Cerebellar nuclear complex (tissue), 1 donor: ENCODE data around the gene TSHZ2.

ENCODE experiments used
- DNase-seq, 2 experiments: peaks; one replicate each; lab custom pipeline; 2025; lab: John Stamatoyannopoulos, UW

Gene TSHZ2

DNA sequence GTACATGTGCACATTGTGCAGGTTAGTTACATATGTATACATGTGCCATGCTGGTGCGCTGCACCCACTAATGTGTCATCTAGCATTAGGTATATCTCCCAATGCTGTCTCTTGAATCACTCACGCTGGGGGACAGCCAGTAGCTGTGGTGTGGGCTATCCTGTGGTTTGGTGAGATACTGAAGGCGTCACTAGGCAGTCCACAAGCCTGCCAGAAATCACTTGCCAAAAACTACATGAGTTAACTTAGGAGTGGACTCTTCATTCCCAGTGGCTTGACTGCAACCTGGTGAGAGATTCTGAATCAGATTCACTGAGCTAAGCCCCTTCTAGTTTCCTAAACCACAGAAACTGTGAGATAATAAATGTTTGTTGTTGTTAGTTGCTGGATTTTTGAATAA is 191.3 kb downstream of the TSHZ2 start:
- DNase-seq: no peak

DNA sequence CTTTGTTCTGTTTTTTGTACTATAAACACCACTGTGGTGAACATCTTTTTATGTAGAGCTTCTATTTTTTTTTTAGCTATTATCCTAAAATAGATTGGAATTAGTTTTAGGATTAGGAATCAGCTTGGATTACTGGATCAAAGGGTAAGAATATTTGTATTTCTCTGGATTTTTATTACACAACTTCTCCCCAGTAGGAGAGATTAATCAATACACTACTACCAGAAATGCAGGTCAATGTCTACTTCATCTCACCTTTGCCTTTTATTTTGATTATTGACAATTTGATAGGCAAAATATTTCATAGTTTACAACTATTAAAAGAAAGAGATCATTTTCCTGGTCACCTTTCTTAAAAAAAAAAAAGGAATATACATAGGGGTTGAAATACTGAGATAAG is 191.9 kb downstream of the TSHZ2 start:
- no peak for DNase-seq

DNA sequence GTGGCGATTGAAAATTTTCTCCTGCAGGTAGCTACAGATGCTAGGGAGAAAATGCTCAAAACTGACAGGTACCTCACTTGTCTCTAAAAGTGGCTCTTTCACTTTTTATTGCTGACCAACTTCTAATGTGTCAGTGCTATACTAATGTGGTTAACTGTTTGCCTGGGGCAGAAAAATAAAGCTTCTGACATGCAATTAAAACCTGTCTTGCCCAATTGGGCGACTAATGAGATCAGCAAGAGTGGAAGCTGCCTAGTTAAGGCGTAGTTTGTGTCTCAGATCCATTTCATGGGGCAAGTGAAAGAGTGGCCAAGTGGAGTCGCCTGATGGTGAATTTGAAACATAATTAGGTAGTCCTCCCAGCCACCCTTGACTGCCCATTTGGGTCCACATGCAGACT is 193.3 kb downstream of the TSHZ2 start:
- DNase-seq: no peak

DNA sequence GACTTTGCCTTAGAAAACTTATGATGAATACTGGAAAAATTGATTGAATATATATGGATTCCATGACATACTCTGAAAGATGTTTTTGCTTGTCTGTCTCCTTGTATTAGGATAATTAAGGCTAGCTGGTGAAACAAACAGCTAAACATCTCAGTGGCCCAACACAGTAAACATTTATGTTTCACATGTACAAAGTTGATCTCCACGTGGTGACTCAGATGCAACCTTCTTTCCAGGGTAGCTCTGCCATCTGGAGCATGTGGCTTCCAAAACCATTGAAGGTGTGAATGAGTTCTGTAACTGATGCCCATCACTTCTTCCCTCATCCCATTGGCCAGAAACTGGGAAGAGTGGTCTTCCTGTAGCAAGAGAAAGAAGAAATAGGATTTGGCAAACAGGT is 196.3 kb downstream of the TSHZ2 start:
- DNase-seq: no peak

DNA sequence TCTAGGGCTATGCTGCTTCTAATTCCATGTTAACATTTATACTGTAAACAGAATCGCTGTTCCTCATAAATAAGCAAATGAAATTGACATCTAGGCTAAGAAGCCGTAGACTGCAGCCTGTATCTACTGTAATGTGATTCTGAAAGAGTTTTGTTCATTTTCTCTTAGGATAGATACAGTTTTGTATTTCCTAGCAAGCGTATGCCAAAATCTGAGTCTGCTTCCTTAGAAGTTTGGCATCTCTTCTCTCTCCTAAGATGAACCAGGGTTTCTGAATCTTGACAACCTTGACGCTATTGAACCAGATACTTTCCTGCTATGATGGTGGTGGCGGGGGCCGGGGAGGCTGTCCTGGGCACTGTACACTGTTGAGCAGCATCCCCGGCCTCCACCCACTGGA is 198.0 kb downstream of the TSHZ2 start:
- DNase-seq: no peak

GRCh38 chr20:53171065-53171464 is 198.9 kb downstream of the TSHZ2 start:
- no peak for DNase-seq

GRCh38 chr20:53174454-53174853 is 202.3 kb downstream of the TSHZ2 start:
- no peak for DNase-seq

GRCh38 chr20:53175135-53175780 is 203.1 kb downstream of the TSHZ2 start:
- DNase-seq: no peak

GRCh38 chr20:53176134-53176533 is 204.0 kb downstream of the TSHZ2 start:
- DNase-seq: no peak

DNA sequence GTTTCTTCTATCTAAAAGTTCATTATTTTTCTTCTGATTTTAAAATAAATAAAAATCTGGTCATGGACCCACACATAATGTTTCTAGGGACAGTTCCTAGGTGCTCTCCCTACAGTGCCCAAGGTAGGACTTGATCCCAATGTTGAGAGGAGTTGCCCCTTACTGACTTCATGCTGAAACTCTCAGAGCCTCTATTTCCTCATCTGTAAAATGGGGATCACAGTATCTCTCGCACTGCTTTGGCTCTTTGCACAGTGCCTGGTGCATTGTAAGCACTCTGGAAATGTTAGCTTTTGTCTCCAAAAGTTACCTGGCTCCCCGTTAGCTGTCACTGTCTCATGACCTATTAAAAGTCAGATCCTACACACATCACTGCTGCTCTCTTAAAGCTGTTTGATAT is 205.5 kb downstream of the TSHZ2 start:
- no peak for DNase-seq

DNA sequence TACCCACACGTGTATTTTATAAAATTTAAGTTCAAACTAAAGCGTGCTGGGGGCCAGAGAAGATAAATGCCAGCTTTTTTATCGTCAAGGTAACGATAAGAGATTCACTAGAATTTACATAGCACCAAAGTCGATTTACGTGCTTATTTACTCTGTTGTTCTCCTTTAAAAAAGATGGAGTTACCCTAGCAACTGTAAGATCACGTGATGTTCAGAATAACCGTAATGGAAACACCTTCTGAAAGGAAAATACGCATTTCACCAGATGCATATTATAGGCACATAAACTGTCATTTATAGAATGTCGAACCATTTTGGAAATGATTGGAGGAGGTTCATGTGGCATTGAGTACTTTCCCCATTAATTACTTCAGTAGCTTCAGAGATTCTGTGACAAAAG is 207.6 kb downstream of the TSHZ2 start:
- DNase-seq: no peak

- no peak for DNase-seq
Observed at GRCh38 chr20:53180928-53181362, 208.8 kb downstream of the TSHZ2 start.

DNA sequence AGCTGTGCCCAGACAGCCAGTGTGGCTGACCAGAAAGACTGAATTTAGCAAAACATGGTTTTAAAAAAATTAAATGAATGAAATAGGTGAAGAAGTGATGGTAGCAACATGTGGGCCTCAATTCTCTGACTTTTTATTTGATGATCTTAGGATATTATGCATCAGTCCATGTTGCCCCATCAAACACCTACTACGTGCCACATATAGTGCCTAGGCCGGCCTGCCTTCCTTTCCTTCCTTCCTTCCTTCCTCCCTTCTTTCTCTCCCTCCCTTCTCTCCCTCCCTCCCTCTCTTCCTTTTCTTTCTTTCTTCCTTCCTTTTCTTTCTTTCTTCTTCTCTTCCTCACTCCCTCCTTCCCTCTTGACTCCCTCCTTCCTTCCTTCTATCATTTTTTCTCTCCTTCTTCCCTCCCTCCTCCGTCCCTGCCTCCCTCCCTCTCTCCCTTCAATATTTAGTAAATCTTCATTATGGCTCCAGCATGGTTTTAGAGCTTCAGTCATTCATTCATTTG is 209.8 kb downstream of the TSHZ2 start:
- no peak for DNase-seq

DNA sequence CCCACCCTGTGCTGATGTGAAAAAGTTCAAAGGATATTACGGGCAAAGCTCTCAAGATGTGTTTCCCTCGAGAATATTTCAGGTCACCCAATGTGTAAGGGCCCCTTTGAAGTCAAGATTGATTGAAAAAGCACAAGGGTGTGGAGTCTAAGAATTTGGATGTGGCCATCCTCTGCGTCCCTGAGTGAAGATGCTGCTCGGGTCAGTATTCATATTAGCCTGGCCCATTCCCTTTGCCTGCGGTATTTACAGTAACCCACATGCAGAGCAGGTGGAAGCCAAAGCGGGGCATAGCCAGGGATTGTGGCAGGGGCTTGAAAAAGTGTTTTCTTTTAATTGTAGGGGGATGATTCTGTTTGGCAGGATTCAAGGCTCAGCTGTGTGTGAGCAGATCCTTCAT is 211.0 kb downstream of the TSHZ2 start:
- DNase-seq: no peak

GRCh38 chr20:53186635-53187034 is 214.5 kb downstream of the TSHZ2 start:
- DNase-seq: no peak

GRCh38 chr20:53187392-53188068 is 215.4 kb downstream of the TSHZ2 start:
- DNase-seq: no peak

DNA sequence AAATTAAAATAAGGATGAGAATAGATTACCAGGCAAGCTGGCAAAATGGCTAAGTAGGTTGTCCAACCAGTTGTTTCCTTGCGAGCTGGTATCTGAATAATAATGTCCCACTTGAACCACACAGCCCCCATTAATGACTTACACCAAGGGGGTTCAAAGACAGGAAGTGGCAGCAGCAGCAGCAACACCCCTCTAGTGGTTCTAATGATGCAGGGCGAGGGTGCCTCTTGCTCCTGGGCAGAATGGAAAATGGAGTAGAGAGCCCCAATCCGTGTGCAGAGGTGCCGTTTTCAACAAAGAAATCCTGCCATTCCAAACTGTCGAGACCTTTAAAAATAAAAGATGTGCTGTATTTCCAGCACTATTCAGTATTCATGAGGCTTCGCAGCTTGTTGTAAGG is 218.1 kb downstream of the TSHZ2 start:
- DNase-seq: no peak

- no peak for DNase-seq
Observed at GRCh38 chr20:53191957-53192356, 219.8 kb downstream of the TSHZ2 start.

DNA sequence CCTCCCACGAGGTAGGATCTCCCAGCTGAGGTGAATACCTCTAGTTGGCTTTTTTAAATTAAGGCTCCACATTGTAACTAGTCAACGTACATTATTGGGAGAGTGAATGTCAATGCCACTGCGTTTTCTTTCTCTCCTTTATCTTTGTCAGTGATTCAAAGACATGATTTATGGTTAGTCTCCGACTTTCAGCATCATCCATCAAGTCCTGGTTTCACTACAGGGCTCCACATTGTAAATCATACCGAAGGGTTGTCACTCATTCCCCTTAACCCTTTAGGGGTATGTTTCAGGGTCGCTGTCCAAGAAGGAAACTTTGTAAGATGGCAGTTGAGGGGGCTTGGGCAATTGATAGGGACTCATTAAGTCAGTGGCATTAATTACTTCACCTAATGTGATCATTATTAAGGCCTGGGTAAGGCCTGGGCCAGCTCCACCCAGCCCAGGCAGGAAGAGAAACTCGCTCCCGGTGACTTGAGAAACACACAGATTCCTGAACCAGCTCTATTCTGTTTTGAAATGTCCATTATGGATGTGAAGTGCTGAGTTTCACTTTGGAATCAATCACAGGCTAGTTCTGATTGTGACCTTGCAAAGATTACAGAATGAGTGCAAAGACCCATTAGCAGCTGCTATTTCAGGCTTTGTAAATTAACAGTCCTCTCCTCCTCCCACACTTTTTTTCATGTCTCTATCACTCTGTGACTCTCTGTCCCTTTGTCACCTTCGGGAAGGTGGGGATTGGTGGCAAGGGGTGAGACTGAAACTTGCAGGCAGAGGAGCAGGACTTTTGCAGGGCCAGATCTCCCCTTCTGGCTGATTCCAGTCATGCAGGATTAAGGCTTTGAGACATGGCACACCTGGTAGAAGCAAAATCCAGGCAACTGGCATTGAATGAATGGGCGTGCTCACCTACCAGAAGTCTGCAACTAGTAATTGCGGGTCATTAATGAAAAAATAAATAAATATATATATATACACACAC is 222.4 kb downstream of the TSHZ2 start:
- DNase-seq: no peak

DNA sequence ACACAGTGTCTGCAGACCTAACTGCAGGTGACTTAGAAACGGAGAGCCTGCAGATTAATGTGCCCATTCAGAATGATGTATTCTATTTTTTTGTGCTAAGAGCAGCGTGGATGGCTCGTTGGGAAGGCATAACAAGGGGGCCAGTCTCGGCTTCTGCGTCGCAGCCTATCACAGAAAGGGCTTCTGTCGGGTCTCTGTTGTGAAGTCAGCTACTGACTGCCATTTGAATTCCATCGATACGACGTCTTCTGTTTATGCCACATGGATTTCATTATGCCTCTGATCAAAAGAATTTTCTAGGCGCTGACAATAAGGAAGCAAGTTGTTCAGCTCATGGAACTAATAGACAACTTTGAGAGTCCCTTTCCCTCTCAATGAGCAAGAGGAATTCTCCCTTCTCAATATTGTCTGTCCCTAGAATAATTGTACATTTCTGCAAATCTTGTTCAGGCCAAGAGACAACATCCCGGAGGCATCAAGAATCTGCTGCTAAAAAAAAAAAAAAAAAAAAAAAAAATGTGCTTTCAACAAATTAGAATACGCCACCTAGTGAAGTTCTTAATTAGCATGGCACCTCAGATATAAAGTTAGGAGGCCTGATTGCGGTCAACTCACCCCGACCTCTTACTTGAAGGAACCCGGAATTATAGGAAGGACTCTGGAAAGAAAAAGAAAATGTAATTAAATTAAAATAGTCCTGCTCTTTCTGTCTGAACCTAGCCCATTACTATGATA is 223.9 kb downstream of the TSHZ2 start:
- DNase-seq: no peak

DNA sequence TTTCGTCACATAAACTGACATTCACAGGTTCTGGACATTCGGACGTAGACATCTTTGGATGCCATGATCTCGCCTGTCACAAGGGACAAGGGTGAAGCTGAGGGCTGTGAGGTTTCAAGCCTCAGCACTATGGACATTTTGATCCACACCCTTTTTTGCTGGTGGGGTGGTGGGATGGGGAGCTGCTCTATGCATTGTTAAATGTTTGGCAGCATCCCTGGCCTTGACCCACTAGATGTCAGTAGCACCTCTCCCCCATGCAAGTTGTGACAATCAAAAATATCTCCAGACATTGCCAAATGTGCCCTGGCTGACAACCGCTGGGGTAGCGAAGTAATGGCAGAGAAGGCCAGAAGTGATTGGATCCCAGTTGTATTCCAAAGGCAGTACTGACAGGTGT is 229.4 kb downstream of the TSHZ2 start:
- DNase-seq: no peak

GRCh38 chr20:53202777-53203176 is 230.6 kb downstream of the TSHZ2 start:
- no peak for DNase-seq
